ENCODE measurements around the gene TRIB2. TPM values are rescaled to one million over a fixed set of nuclear protein-coding genes. Genes with fewer than 3 reads are reported as not detected.

The TRIB2 gene
- total and polyA plus RNA-seq, 2 donors from 2014 or later = 29.6 to 69.2 TPM

GRCh38 chr2:12720278-12720620 lies 3.5 kb downstream of the TRIB2 start:
- DNase-seq (peak in 2 of 5 donors; percentile 49 to 67), FAIRE-seq (no peak)
- peaks cover 2 to 24% (median 17%) of the 10 kb centered on the region in 3 donors for H3K4me1 ChIP-seq (ENCODE audit: control insufficient read depth in 2 of 3, insufficient read depth in 2 of 3, low read depth in 1 of 3, low read length in 3 of 3)
- H3K9ac ChIP-seq (ENCODE audit: low read length in 3 of 3) = peak overlapping the region; percentile 38 to 93 (median 68)
- peaks cover 0 to 4% (median 0%) of the 10 kb centered on the region in 3 donors for H3K36me3 ChIP-seq (ENCODE audit: control insufficient read depth in 2 of 3, insufficient read depth in 3 of 3, low read length in 3 of 3)
- H3K9me3 ChIP-seq (ENCODE audit: control insufficient read depth in 2 of 3, insufficient read depth in 1 of 3, low read length in 3 of 3) = no peaks in the 10 kb centered on the region
- peak overlapping the region in 1 of 2 donors; percentile 97 for H3K27ac ChIP-seq (ENCODE audit: low read depth in 2 of 2, low read length in 2 of 2)
- H3K27me3 ChIP-seq (ENCODE audit: control insufficient read depth, insufficient read depth, low read length) = no peaks in the 10 kb centered on the region
- no peak for TF ChIP-seq CTCF (IDR thresholded peaks at IDR 0.05; ENCODE audit: borderline replicate concordance, extremely low read depth, insufficient read depth)
- intact Hi-C loops (cut with DNase I) = no loop called here
- H3K4me3 ChIP-seq (ENCODE audit: low read length in 3 of 3) = peak overlapping the region; percentile 82 to 88 (median 88)

DNA sequence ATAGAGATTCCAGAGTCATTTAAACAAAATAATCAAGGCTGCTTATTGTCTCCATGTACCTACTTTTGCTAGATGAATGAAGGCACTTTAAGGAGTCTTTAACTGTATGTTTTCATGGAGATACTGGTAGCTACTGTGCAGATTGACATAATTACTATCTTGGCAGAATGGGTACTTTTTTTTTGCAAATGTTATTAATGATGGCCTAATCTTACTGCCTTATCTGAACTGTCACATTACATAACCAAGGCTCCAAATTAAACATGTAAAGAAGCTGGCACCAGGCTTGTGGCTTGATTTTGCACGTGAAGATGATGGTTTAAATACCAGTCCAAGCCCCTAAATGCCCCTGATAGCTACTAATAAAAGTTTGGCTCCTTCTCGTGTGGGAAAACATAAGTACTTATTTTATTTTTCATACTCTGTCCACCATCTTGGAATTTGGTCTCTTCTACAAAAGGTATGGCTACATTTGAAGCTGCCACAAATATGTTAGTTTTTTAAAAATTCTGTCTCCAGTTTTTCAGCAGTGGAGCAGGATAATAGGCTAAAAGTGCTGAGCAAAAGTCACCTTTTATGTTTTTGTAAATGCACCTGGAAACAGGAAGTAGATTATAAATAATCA lies 4.1 kb downstream of the TRIB2 start:
- Histone ChIP-seq H3K27me3 (ENCODE audit: control insufficient read depth, insufficient read depth, low read length) (no peaks in the 10 kb centered on the region), H3K27ac (ENCODE audit: low read depth in 2 of 2, low read length in 2 of 2) (peak overlapping the region in 1 of 2 donors; percentile 97), H3K36me3 (ENCODE audit: control insufficient read depth in 2 of 3, insufficient read depth in 3 of 3, low read length in 3 of 3) (peaks cover 0 to 4% (median 0%) of the 10 kb centered on the region in 3 donors), H3K4me3 (ENCODE audit: low read length in 3 of 3) (peak overlapping the region; percentile 82 to 88 (median 88)), H3K4me1 (ENCODE audit: control insufficient read depth in 2 of 3, insufficient read depth in 2 of 3, low read depth in 1 of 3, low read length in 3 of 3) (peaks cover 2 to 25% (median 20%) of the 10 kb centered on the region in 3 donors), H3K9me3 (ENCODE audit: control insufficient read depth in 2 of 3, insufficient read depth in 1 of 3, low read length in 3 of 3) (no peaks in the 10 kb centered on the region), H3K9ac (ENCODE audit: low read length in 3 of 3) (peak overlapping the region; percentile 67 to 93 (median 68))
- no peak for FAIRE-seq
- intact Hi-C loops (cut with DNase I) = no loop called here
- no peak for TF ChIP-seq CTCF (IDR thresholded peaks at IDR 0.05; ENCODE audit: borderline replicate concordance, extremely low read depth, insufficient read depth)
- no peak for DNase-seq

GRCh38 chr2:12721566-12722446 lies 5.1 kb downstream of the TRIB2 start:
- peaks cover 0 to 5% (median 4%) of the 10 kb centered on the region in 3 donors for H3K36me3 ChIP-seq (ENCODE audit: control insufficient read depth in 2 of 3, insufficient read depth in 3 of 3, low read length in 3 of 3)
- H3K9ac ChIP-seq (ENCODE audit: low read length in 3 of 3) = peak overlapping the region; percentile 42 to 68 (median 67)
- no peak for TF ChIP-seq CTCF (IDR thresholded peaks at IDR 0.05; ENCODE audit: borderline replicate concordance, extremely low read depth, insufficient read depth)
- H3K9me3 ChIP-seq (ENCODE audit: control insufficient read depth in 2 of 3, insufficient read depth in 1 of 3, low read length in 3 of 3) = no peaks in the 10 kb centered on the region
- peak overlapping the region; percentile 55 to 97 for H3K27ac ChIP-seq (ENCODE audit: low read depth in 2 of 2, low read length in 2 of 2)
- FAIRE-seq (no peak), DNase-seq (peak in 2 of 5 donors; percentile 42 to 65)
- H3K4me1 ChIP-seq (ENCODE audit: control insufficient read depth in 2 of 3, insufficient read depth in 2 of 3, low read depth in 1 of 3, low read length in 3 of 3) = peaks cover 2 to 29% (median 26%) of the 10 kb centered on the region in 3 donors
- H3K4me3 ChIP-seq (ENCODE audit: low read length in 3 of 3) = peak overlapping the region; percentile 82 to 88 (median 88)
- no peaks in the 10 kb centered on the region for H3K27me3 ChIP-seq (ENCODE audit: control insufficient read depth, insufficient read depth, low read length)
- intact Hi-C loops (cut with DNase I) = no loop called here
